Hepatocyte (in vitro differentiated cells): Measurements from ENCODE around the gene AURKB.

Experiments
- EZH2 ChIP-seq: fragments of 200-600 bp; sonication (generic); IDR thresholded peaks from 2 replicates; pipeline ENCODE4 v1.6.1; 2016; ENCODE audit warnings: antibody characterized with exemption, mild to moderate bottlenecking, borderline replicate concordance
- EZH2phosphoT487 ChIP-seq: fragments of 200-600 bp; sonication (generic); IDR thresholded peaks from one replicate; pipeline ENCODE4 v1.6.1; 2018; ENCODE audit warnings: antibody characterized with exemption, mild to moderate bottlenecking, low read depth, moderate library complexity; ENCODE audit not compliant: unreplicated experiment, severe bottlenecking
- TF ChIP-seq, protein P1 (sequence below): fragments of 200-600 bp; sonication (generic); IDR thresholded peaks from 2 replicates; pipeline ENCODE4 v1.5.1; 2016; ENCODE audit warnings: antibody characterized with exemption, mild to moderate bottlenecking; ENCODE audit not compliant: poor library complexity

DNA sequence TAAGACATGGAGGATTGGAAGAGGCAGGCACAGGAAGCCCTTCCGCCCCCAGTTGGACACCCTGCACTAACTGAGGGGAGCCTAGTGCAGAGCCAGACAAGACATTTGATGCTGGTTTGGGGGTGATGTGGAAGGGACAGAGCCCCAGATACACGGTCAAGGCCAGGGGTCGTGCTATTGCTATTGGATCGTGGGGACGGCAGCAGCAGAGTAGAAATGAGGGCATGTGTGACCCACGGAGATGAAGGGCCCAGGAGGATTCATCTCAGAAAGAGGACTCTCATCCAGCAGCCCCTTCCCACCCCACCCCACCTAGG, 45.6 kb downstream of the AURKB start:
- TF ChIP-seq, protein P1, sequence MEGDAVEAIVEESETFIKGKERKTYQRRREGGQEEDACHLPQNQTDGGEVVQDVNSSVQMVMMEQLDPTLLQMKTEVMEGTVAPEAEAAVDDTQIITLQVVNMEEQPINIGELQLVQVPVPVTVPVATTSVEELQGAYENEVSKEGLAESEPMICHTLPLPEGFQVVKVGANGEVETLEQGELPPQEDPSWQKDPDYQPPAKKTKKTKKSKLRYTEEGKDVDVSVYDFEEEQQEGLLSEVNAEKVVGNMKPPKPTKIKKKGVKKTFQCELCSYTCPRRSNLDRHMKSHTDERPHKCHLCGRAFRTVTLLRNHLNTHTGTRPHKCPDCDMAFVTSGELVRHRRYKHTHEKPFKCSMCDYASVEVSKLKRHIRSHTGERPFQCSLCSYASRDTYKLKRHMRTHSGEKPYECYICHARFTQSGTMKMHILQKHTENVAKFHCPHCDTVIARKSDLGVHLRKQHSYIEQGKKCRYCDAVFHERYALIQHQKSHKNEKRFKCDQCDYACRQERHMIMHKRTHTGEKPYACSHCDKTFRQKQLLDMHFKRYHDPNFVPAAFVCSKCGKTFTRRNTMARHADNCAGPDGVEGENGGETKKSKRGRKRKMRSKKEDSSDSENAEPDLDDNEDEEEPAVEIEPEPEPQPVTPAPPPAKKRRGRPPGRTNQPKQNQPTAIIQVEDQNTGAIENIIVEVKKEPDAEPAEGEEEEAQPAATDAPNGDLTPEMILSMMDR, result no peak
- no peak for TF ChIP-seq EZH2
- no peak for TF ChIP-seq EZH2phosphoT487
